Prostate gland (tissue), 2 donors: ENCODE data around the gene WWP2.

Experiments used
- CTCF ChIP-seq, 4 experiments: fragments of 200-600 bp in 2 of 4; fragments of 450-650 bp in 2 of 4; sonication (generic) in 2 of 4; IDR thresholded peaks; 1 replicate in 3 of 4; 2 replicates in 1 of 4; pipeline ENCODE4 v1.5.1; 2016 to 2019; ENCODE audit warnings: antibody characterized with exemption in 4 of 4, mild to moderate bottlenecking in 2 of 4, moderate library complexity in 2 of 4
- POLR2A ChIP-seq: fragments of 450-650 bp; IDR thresholded peaks from one replicate; pipeline ENCODE4 v1.6.1; 2016; ENCODE audit warnings: antibody characterized with exemption, mild to moderate bottlenecking
- POLR2AphosphoS5 ChIP-seq: sonication (generic); formaldehyde crosslinking; IDR thresholded peaks from one replicate; pipeline ENCODE4 v1.6.1; 2017; ENCODE audit warnings: antibody characterized with exemption

GRCh38 chr16:69771651-69771967, 9.5 kb downstream of the WWP2 start:
- TF ChIP-seq CTCF (IDR thresholded peaks at IDR 0.05) (no peak), POLR2AphosphoS5 (no peak), POLR2A (no peak)
